GM18519 (cell line): ENCODE measurements around the gene COLEC12.

Experiments
- ATAC-seq: cut with Tn5 transposase; IDR thresholded peaks from one replicate; pipeline ENCODE4 v1.9.1; 2021; ENCODE audit warnings: mild to moderate bottlenecking, moderate library complexity; ENCODE audit not compliant: unreplicated experiment, low FRiP score

COLEC12 gene

GRCh38 chr18:364256-364826 is 136.2 kb downstream of the COLEC12 start:
- ATAC-seq, result no peak

- no peak for ATAC-seq
These were observed 137.0 kb downstream of the COLEC12 start for GRCh38 chr18:363301-364085.

- no peak for ATAC-seq
These were observed 137.9 kb downstream of the COLEC12 start for GRCh38 chr18:362311-363290.

- no peak for ATAC-seq
These were observed 138.6 kb downstream of the COLEC12 start for GRCh38 chr18:361941-362310.

GRCh38 chr18:361100-361732 is 139.3 kb downstream of the COLEC12 start:
- no peak for ATAC-seq

- ATAC-seq, result no peak
These were observed 139.8 kb downstream of the COLEC12 start for GRCh38 chr18:360676-361075.

- no peak for ATAC-seq
These were observed 143.7 kb downstream of the COLEC12 start for GRCh38 chr18:356778-357177.

- no peak for ATAC-seq
These were observed 144.8 kb downstream of the COLEC12 start for GRCh38 chr18:355678-356077.

GRCh38 chr18:354471-354870 is 146.0 kb downstream of the COLEC12 start:
- ATAC-seq, result no peak

- no peak for ATAC-seq
These were observed 146.5 kb downstream of the COLEC12 start for GRCh38 chr18:354003-354402.

- no peak for ATAC-seq
These were observed 148.1 kb downstream of the COLEC12 start for GRCh38 chr18:352438-352837.

- ATAC-seq, result no peak
These were observed 149.4 kb downstream of the COLEC12 start for GRCh38 chr18:350953-351572.

GRCh38 chr18:346600-346999 is 153.9 kb downstream of the COLEC12 start:
- ATAC-seq, result no peak

GRCh38 chr18:341102-341501 is 159.4 kb downstream of the COLEC12 start:
- no peak for ATAC-seq

- ATAC-seq, result no peak
These were observed 160.5 kb downstream of the COLEC12 start for GRCh38 chr18:340044-340443.

GRCh38 chr18:339200-339599 is 161.3 kb downstream of the COLEC12 start:
- no peak for ATAC-seq

- no peak for ATAC-seq
These were observed 163.8 kb downstream of the COLEC12 start for GRCh38 chr18:336713-337112.

GRCh38 chr18:335733-336132 is 164.8 kb downstream of the COLEC12 start:
- ATAC-seq, result no peak

GRCh38 chr18:334575-335132 is 165.8 kb downstream of the COLEC12 start:
- no peak for ATAC-seq
